ENCODE measurements around the gene ACAD8.
"Not testable (repeated sequence)": the region's sequence is repeated elsewhere in the genome, so short reads cannot be mapped to it uniquely, and the experiment has no call there.

ACAD8 gene

DNA sequence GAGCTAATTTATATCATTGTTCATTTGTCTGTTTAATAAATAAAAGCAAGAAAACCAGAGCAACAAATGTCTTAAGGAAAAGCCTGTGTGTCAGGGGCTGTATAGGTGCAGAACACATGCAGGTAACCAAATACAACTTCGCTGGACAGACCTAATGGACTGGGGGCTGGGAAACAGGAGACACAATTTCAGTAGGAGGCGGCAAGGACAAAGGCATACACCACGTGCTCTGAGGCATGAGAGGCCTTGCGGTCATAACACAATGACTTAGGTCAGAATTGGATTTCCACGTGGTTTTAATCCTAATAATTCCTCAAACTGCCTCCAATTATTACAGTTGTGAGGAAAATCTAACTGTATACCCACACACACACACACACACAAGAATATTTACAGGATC is 14.1 kb downstream of the ACAD8 start:
- no peak for DNase-seq (ENCODE audit: low spot score)

DNA sequence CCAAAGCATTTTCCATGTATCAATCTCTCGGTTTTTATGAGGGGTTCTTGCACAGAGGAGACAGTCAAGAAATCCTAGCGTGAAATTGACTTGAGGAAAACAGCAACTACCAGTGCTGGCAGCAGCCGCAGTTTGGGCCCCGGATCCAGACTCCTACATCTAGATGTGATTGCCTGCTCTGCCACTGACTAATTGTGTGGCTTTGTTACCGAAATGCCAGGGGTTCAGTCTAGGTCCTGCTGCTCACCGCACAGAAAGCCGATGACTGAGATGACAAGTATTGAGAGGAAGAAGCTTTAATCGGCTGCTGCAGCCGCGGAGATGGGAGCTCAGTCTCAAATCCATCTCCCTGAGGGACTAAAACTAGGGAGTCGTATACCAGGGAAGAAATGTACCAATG is 14.6 kb downstream of the ACAD8 start:
- no peak for DNase-seq (ENCODE audit: low spot score)

DNA sequence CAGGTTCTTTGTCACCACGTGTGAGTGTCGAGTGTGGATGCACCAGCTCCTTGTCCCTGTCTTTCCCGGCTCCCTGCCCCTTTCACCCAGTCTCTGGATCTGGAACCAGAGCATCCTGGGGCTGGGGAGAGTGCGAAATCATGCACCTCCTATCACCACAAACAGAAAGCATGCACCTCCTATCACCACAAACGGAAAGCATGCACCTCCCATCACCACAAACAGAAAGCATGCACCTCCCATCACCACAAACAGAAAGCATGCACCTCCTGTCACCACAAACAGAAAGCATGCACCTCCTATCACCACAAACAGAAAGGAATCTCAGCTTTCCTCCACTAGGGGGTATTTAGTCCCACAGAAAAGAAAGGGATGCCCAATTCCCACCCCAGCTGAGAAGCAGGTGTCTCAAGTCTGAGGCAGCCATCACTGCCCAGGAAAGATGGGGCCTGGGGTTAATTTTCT is 16.9 kb downstream of the ACAD8 start:
- no peak for DNase-seq (ENCODE audit: low spot score)

DNA sequence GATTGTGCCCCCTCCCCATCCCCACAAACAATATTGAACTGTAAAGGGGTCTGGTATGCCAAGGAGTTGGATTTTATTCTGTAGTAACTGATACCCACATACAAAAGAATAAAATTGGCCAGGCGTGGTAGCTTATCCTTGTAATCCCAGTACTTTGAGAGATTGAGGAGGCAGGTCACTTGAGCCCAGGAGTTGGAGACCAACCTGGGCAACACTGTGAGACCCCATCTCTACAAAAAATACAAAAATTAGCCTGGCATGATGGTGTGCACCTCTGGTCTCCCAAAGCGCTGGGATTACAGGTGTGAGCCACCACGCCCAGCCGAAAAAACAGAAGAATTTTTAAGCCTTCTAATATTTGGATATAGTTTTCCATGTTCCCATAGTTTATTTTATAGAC is 18.6 kb downstream of the ACAD8 start:
- no peak for DNase-seq (ENCODE audit: low spot score)

DNA sequence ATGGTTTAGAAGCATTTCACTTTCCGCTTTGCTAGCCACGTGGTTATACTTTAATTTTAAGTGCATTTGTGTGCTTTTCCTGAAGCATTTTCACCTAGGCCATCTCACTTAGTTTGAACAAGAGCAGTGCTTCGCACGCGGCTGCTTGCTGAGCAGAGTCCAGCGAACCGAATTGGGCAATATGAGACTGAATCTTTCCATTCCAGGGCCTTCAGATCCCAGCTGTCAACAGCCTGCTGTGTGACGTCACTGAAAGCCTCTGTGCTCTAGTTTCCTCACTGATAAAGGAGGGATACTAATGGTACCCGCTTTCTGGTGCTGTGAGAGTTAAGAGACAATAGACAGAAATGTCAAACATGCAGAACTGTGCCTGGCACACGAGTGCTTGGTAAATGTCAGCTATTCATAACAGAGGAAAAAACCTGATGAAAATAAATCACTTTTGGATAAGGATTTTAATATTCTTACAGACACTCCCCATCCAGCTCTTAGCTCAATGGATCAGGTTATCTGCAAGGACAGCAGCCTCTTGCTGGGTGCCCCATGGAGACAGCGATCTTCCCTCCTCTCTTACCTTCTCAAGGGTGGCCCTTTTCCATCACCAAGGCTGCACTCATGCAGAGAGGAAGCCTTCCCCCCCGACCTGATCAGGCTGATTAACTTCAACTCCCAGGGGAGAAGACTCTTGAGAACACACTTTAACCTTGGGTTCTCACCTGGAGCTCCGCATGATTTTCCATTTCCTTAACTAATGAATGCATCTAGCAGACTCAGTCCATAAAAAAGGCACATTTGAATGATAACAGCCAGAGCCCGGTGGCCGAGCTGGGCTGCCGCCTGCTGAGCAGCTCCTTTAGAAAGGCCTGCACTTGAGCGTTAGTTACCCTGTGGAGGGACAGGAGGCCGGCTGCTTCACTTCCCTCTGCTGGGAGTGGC is 19.3 kb downstream of the ACAD8 start:
- DNase-seq (ENCODE audit: low spot score), result no peak

DNA sequence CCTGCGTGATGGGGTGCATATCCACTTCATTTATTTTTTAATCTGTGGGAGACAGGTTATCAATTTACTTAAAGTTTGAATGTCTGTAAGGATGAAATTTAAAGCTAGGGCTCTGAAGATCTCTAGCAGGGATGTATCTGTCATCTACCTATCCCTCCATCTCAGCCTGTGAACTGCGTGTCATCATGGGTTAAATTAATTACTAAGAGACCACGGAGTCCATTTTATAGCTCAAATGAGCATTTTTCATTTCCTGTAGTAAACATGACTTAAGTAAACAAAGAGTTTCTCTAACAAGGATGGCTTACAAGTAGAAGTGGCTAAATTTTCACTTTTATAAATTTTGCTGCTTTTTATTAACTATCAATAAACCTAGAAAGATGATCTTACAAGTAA is 19.9 kb downstream of the ACAD8 start:
- no peak for DNase-seq (ENCODE audit: low spot score)

DNA sequence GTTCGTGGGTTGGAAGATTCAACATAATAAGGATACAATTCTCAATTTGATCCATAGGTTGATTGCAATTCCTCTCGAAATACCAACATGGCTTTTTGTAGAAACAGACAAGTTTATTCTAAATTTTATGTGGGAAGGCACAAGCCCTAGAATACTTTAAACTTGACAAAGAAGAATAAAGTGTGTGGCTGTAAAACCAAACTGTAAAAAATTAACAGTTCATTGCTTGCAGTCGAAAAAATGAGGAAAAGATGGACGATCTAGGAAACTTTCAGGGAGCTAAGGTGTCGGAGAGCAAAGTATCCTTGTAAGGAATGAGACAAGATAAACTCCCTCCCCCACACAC is 21.8 kb downstream of the ACAD8 start:
- no peak for DNase-seq (ENCODE audit: low spot score)

DNA sequence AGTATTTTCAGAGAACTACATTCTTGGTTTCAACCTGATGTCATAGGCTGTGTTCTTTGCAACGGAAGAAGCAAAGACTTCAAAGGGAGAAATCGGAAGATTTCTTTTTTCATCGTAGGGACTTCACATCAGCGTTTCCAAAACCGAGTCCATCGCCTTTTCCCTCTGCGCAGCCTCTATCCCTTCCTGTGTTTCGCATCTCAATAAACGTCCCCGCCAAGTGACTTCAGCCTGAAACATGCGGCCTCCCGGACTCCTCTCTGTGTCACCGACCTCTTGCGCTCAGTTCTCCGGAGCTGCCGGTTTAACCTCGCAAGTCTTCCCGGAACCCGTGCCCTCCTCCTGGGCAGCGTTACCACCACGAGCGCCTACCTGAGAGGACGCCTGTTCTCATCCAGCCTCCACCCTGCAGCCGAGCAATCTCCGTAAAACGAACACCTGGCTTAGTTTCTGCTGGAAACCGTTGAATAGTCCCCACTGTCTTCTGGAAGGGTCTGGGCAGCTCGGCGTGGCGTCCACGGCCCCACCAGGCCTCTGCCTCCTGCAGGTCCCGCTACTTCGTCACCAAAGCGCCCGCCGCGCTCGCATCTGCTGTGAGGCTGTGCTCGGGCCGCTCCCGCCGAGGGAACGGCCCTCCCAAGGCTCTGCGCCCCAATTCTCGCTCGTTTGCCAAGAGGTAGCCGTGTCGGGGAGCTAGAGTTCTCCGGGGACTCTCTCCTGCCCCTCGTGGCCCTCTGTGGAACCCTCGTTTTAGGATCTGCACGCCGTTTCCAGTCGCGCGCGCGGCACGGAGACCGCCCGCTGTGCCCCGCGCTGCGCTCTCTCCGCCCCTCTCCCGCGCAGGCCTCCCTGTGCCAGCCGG is 22.4 kb downstream of the ACAD8 start, which contains the start of gene GLB1L3:
Gene GLB1L3, plus strand, starts transcription at position 846 of the 862 bp plus-strand sequence. CDS start 362 bp downstream, outside the sequence.
- peak; percentile 45 for DNase-seq (ENCODE audit: low spot score)

DNA sequence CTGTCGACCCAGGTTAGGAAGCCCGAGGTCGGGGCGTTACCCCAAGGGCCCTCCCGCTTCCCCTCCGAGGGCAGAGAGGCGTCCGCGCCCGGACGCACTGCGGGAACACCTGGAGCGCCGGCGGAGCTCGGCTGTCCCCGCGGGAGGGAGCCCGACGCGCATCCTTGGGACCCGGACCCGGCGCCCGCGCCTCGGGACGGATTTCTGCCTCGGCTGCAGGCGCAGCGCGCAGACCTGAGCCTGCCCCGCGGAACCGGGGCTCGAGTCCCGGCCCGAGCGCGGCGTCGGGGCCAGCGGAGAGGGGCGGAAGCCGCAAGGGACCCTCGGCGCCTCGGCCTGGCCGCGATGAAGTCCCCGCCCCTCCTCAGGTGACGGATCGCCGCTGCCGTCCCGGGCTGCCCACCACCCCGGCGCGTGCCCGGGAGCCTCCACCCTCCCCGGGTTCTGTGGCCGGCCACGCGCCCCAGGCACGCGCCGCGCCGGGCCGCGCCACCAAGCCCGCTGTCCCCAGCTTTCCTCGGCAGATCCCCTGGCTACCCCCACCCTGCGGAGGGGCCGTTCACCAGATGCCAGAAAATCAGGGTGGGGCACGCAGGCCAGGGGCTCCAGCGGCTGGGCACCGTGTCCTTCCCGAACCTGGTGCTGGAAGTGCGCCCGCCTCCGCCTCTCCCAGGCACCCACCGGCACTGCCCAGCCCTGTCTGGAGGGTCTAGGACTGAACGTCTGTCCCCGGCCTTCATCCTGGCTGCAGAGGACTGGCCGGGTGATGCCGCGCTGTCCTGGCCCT is 23.2 kb downstream of the ACAD8 start:
- no peak for DNase-seq (ENCODE audit: low spot score)

DNA sequence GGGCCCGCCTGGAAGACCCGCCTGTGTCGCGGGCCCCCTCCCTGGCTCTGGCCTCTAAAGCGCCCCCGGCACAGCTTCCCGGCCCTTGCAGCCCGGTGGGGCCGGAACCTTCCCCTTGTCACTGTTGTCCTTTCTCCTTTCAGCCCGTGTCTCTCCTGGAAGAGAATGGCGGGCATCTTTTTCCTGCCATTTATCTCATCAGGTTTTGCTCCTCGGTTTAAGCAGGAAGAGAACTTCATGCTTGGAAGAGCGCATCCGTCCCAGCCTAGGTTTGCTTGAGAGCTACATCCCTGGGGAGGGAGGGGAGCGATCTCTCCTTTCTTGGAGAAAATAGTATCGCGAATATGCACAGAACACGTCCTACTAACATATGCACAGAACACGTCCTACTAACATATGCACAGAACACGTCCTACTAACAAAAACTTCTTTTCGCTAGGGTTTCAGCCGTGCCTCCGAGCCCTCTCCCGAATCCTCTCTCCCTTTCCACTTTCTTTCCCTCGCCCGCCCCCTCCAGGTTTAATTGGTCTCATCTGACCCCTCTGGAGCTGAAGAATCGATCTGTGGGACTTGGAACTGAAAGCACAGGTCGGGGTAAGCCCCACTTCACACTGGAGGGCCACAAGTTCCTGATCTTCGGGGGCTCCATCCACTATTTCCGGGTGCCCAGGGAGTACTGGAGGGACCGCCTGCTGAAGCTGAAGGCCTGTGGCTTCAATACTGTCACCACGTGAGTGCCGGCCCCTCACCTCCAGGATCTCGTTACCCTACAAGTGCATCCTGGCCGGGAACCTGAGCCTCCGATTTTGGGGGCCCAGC is 24.0 kb downstream of the ACAD8 start:
- DNase-seq (ENCODE audit: low spot score), result no peak

DNA sequence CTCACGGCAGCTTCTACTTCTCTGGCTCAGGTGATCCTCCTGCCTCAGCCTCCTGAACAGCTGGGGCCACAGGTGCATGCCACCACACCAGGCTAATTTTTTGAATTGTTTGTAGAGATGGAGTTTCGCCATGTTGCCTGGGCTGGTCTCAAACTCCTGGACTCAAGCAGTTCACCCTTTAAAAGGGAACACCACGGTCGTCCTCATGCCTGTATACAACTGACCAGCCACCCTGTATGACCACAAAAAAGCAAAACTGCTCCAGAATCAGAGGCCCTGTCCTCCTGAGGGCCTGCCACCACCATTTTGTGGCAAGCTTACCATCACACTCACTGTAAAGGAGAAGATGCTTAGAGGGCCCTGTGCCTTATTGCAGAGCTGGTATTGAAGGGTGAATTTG is 25.0 kb downstream of the ACAD8 start:
- DNase-seq (ENCODE audit: low spot score), result no peak

DNA sequence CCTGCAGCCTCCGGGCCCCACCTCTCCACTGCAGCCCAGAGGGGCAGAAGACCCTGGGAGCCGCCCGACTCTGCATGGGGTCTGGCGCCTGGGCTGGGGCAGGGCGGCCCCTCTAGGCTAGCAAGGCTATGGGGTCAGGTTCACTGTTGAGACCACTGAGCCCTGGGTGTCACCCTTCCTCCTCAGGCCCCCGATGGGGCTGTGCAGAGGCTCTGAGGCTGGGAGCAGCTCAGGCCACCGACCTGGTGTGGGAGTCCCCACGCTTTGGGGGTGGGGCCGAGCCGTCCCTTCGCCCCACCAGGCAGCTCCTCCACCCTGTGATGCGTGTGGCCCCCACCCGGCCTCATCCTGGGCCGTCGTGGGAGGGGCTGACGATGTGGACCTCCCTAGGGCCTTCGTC is 28.3 kb downstream of the ACAD8 start:
- not testable (repeated sequence) for DNase-seq (ENCODE audit: low spot score)

DNA sequence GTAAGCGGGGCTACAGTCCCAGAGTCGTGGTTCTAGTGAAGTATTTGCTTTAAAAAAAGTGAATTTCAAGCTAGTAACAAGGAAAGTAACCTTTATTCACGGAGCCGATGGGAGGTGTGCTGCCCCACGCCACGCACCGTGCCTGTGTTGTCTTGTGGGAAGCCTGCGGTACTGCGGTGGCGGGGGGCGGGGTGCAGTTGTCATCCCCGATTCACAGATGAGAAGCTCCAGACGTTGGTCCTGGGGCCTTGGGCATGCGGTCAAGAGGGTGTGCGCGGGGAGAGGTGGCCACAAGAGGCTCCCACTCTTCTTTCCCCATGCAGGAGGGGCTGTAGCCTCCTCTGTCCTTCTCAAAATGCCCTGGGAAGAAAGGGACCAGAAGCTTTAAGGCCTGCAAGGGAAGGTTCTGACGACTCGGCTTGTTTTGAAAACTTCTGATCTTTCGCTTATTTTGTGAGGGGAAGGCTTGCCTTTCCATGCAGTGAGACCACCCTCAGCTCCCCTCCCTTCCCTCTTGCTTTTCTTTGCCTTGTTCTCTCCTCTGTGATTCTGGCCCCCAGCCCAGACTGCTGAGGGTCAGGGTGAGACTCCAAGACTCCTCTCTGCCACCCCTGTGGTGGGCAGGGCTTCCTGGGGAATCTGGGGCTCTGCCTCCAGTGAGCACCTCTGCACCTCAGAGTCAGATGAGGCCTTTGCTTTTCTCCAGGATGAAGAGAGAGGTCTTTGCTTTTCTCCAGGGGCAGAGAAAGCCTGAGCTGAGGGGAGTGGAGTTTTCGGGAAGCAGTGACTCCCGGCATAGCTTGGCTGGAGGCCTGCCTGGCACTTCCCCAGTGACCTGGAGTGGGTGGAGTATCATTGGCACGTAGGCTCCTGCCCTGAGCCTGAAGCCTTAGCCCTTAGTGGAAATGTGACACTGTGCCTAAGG is 29.0 kb downstream of the ACAD8 start:
- DNase-seq (ENCODE audit: low spot score), result no peak

DNA sequence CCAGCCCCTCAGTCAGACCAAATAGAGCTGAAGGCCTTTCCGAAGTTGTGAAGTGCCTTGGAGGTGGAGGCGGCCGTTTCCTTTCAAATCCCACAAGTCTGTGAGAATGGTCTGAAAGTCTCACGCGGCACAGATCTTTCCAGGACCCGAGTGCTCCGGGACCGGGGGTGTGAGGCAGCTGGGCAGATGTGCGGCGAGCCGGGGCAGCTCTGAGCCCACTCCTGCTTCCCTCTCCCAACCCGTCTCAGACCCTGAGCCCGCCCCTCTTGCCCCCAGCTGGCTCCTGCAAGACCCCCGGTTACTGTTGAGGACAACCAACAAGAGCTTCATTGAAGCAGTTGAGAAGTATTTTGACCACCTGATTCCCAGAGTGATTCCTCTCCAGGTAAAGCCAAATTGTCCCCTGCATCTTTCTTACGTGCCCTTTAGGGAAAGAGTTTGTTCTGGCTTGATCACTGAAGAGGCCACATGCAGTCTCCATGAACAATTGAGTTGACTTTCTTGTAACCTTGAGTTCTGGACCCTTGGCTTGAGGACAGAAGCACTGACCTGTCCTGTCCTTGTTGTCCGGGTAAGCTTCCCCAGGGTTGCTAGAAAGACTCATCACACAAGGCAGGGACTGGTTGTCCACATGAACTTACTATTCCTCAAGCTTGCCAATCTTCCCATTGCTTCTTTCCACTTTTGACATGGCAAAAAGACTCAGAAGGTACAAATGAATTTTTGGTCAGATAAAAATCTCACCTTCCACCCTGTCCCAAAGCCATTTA is 30.3 kb downstream of the ACAD8 start:
- no peak for DNase-seq (ENCODE audit: low spot score)

DNA sequence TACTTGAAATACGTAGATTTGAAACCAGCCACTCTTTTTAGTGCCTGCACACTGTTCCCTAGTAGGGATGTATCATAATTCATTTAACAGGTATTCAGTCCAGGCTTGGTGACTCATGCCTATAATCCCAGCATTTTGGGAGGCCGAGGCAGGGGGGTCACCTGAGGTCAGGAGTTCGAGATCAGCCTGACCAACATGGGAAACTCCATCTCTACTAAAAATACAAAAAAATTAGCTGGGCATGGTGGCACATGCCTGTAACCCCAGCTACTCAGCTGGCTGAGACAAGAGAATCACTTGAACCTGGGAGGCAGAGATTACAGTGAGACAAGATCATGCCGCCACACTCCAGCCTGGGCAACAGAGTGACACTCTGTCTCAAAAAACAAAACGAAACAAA is 31.0 kb downstream of the ACAD8 start:
- not testable (repeated sequence) for DNase-seq (ENCODE audit: low spot score)

DNA sequence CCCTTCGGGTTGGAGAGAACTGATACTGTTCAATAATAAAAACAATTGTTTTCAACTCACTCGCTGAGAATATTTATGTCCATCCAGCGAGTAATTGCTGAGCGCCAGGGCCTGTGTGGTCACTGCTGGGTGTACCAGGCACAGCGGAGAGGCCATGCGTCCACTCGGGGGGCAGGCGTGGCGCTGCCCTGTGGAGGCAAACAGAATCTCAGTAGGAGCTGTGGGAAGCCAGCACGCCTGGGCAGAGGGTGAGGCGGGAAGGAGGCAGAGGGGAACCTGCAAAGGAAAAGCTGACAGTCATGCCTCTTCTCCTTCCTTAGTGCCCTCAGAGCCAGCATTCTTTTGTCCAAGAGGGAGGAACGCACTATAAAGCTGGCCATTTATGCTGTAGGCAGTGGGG is 34.2 kb downstream of the ACAD8 start:
- no peak for DNase-seq (ENCODE audit: low spot score)

DNA sequence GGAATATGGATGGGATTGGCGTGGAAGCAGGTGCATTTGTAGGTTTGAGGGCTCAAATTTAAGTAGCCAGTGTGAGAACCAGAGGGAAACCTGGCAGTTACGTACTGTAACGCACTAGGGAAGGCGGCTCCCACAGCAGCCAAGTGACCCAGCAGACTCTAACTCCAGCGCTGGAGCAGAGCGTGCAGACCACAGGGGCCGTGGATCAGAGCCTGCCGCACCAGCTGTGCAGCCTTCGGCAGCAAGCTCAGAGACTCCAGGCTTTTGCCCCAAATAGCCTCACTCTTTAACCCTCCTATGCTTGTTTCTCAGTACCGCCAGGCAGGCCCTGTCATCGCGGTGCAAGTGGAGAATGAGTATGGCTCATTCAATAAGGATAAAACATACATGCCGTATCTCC is 35.1 kb downstream of the ACAD8 start:
- no peak for DNase-seq (ENCODE audit: low spot score)

DNA sequence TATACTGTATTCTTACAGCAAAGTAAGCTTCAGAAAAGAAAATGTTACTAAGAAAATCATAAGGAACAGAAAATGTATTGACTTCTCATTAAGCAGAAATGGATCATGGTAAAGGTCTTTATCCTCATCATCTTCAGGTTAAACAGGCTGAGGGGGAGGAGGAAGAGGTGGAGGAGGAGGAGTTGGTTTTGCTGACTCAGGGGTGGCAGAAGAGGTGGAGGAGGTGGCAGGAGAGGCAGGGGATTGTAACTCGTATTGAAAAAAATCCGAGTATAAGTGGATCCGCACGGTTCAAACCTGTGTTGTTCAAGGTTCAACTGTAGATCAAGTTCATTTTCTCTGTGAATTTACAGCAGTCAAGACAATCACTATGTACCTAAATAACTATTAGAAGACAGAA is 35.8 kb downstream of the ACAD8 start:
- DNase-seq (ENCODE audit: low spot score), result no peak

DNA sequence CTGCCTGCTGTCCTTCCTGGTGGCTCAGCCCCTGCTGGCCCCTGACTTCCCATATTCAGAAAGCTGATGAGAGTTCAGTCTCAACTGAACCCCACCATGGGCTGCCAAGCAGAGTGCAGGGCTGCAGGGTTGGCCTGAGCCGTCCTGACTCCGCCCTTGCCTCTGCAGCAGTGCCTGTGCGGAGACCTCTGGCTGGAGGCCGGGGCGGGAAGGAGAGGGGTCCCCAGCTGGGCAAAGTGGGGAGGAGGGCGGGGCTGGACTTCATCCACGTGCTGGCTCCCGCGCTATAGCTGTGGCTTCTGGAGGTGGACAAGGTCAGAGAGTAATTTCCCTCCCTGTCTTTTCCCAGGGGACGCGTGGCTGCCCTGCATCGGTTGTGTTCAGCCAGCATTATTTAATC is 36.4 kb downstream of the ACAD8 start:
- no peak for DNase-seq (ENCODE audit: low spot score)

Measured in germinal center (tissue), 1 donor.